SU-DHL-6 (cell line): ENCODE measurements around the gene POU5F1.

Experiments used
- CTCF ChIP-seq: fragments of 200-600 bp; sonication (generic); IDR thresholded peaks from one replicate; pipeline ENCODE4 v1.5.1; 2017; ENCODE audit warnings: antibody characterized with exemption, mild to moderate bottlenecking, low read length, moderate library complexity; ENCODE audit not compliant: insufficient read depth, poor library complexity, severe bottlenecking
- EZH2phosphoT487 ChIP-seq: fragments of 200-600 bp; sonication (generic), shearing (Covaris generic); conservative IDR thresholded peaks from 2 replicates; pipeline ENCODE4 v1.6.1; 2018; ENCODE audit warnings: mild to moderate bottlenecking, antibody characterized with exemption, low read length, moderate library complexity, mixed read lengths

- TF ChIP-seq EZH2phosphoT487 (no peak), CTCF (no peak)
These were observed 41.4 kb downstream of the POU5F1 start for GRCh38 chr6:31129130-31129529.
